ENCODE data around the gene CROCC. TPM values are rescaled to one million over a fixed set of nuclear protein-coding genes. Genes with fewer than 3 reads are reported as not detected.
"Not testable (repeated sequence)": the region's sequence is repeated elsewhere in the genome, so short reads cannot be mapped to it uniquely, and the experiment has no call there.

Gene CROCC
- total and polyA plus RNA-seq, 2 experiments from 2014 or later = 14.6 to 30.3 TPM

DNA sequence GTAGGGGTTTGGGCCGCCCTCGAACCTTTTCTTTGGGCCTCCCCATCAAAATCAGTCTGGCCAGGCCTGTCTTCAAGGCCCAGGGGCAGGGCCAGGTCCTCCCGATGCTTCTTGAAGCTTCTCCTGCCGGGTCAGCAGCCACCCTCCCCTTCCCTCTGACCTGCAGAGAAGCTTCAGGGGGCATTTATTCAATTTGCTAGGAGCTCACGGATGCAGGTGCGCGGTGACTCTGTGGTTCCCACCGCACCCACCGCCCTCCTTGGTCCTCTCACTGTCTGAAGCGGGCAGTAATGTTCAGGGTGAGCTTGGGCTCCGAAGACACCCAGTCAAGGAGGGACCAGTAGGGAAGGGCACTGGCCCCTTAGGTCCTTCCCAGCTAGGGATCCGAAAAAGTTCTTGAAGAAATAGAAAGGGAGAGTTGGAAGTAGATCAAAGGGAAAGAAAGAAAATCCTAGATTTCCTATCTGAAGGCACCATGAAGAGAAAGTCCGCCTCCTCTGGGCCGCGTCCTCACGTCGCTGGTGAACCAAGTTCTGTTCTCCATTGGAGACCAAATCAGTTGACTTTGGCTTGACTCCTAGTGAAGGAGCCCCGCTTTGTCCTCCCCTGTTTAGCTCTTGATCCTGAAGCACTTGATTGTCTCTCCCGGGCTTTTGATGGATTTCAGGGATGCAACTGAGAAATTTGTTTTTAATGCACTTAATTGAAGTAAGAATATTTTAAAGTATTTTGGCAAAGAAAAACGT is 34.7 kb upstream of the CROCC start:
- Histone ChIP-seq H3K27ac (no peak overlapping the region), H3K36me3 (no peaks in the 10 kb centered on the region), H3K27me3 (no peaks in the 10 kb centered on the region), H3K9me3 (ENCODE audit: low read depth) (no peaks in the 10 kb centered on the region), H3K4me1 (ENCODE audit: low read depth) (no peaks in the 10 kb centered on the region), H3K4me3 (no peak overlapping the region)
- TF ChIP-seq, protein P1, sequence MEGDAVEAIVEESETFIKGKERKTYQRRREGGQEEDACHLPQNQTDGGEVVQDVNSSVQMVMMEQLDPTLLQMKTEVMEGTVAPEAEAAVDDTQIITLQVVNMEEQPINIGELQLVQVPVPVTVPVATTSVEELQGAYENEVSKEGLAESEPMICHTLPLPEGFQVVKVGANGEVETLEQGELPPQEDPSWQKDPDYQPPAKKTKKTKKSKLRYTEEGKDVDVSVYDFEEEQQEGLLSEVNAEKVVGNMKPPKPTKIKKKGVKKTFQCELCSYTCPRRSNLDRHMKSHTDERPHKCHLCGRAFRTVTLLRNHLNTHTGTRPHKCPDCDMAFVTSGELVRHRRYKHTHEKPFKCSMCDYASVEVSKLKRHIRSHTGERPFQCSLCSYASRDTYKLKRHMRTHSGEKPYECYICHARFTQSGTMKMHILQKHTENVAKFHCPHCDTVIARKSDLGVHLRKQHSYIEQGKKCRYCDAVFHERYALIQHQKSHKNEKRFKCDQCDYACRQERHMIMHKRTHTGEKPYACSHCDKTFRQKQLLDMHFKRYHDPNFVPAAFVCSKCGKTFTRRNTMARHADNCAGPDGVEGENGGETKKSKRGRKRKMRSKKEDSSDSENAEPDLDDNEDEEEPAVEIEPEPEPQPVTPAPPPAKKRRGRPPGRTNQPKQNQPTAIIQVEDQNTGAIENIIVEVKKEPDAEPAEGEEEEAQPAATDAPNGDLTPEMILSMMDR (IDR thresholded peaks at IDR 0.05; ENCODE audit: low read depth, low read length) = no peak
- DNase-seq (ENCODE audit: low read depth in 1 of 2, low spot score in 1 of 2) = no peak

DNA sequence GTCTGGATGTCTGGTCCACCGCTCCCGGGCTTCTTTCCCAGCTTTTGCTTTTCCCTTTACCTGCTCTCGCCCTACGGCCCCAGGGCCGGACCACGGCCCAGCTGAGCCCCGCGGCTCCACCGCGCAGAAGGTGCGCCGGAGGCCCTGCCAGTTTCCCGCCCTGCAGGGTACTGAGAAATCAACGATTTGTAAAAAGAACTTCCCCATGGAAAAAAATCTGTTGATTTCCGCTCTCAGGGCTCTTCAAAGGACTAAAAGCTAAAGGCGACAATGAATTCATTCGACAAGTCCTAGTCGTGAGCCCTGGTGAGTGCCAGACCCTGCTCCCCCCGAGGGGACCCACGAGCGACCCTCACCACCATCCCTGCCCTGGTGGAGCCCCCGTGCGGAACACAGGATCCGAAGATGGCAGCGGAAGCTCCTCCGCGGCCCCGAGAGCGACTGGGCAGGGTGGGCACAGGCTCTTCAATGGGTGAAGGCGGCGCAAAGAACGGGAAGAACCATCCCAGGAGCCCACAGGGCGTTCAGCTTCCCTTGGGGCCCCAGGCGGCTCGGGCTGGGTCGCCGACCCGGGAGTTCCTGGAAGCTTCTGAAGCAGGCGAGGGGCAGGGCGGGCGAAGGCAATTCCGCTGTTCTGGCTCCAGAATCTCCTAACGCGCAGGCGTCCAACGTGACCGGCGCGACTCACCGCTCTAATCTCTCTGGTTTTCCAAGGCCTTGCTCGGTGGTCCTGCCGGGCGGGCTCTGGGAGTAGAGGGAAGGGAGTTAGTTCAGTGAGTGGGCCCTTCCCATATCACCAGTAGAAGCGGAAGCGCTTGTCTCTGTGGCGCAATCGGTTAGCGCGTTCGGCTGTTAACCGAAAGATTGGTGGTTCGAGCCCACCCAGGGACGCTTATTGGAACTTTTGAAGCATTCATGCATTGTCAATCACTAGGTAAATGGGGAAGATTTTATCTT is 32.6 kb upstream of the CROCC start:
- H3K27me3 ChIP-seq = no peaks in the 10 kb centered on the region
- no peaks in the 10 kb centered on the region for H3K9me3 ChIP-seq (ENCODE audit: low read depth)
- H3K4me3 ChIP-seq = peak overlapping the region; percentile 26
- peak; percentile 72 to 91 for DNase-seq (ENCODE audit: low read depth in 1 of 2, low spot score in 1 of 2)
- peak overlapping the region; percentile 79 for H3K27ac ChIP-seq
- TF ChIP-seq, protein P1 (IDR thresholded peaks at IDR 0.05; ENCODE audit: low read depth, low read length) = peak; percentile 44
- H3K36me3 ChIP-seq = no peaks in the 10 kb centered on the region
- no peaks in the 10 kb centered on the region for H3K4me1 ChIP-seq (ENCODE audit: low read depth)

DNA sequence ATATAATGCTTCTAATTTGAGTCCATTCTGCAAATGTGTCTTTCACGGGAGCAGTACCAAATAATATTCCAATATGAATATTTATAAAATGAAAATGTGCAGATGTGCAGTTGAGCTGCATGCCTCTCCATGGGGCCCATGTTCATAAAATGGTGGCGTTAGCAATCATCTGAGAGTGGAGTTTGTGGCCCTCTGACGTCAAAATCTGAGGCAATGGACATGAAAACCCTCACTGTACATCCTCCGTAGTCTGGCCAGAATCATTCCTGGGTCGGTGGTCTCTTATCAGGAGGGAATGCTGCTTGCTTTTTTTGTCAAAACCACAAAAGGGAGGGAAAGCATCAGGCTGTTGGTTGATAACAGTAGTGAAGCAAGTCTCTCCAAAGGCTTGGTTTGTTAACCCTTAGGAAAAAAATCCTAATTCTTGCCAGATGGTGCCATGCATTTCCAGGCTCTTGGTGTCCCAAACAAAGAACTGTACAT is 31.2 kb upstream of the CROCC start:
- not testable (repeated sequence) for H3K4me1 ChIP-seq (ENCODE audit: low read depth); H3K9me3 ChIP-seq (ENCODE audit: low read depth); H3K27ac ChIP-seq; H3K36me3 ChIP-seq; H3K27me3 ChIP-seq; H3K4me3 ChIP-seq
- peak in 1 of 2 donors; percentile 79 for DNase-seq (ENCODE audit: low read depth in 1 of 2, low spot score in 1 of 2)

DNA sequence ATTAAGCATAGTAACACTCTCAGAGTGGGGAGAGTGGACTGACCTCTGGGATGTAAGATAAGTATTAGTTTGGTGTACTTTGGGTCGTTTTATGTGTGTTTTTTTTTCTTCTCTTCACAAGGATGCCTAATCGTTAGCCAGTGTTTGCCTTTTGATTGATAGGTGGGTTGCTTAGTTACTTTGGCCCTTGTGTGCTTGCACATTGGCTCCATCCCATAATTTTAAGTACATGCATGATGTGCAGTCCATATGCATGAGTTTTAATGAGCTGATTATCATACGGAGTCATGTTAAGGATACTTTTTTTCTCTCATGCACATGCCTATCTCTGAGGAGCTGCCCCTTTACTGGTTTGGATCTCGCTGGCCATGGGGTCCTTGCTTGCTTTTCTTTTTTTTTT is 30.7 kb upstream of the CROCC start:
- not testable (repeated sequence) for H3K36me3 ChIP-seq; H3K27ac ChIP-seq; H3K9me3 ChIP-seq (ENCODE audit: low read depth); H3K4me1 ChIP-seq (ENCODE audit: low read depth); H3K4me3 ChIP-seq; H3K27me3 ChIP-seq; DNase-seq (ENCODE audit: low read depth in 1 of 2, low spot score in 1 of 2)

DNA sequence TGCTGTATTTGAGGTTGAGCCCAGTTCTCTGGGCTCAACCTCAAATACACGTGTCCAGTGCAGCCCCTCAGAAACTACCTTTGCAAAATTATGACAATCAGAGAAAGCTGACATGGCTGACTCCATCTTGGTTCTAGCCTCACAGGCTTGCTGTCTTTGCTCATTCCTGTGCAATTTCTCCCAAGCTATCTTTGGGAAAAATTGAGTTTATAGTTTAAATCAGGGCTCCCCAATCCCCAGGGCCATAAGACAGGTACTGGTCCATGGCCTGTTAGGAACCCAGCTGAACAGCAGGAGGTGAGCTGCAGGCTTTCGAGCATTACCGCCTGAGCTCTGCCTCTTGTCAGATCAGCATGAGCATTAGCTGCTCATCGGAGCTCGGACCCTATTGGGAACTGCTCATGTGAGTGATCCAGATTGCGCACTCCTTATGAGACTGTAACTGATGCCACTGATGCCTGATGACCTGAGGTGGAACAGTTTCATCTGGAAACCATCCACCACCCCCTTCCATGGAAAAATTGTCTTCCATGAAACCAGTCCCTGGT is 28.7 kb upstream of the CROCC start:
- not testable (repeated sequence) for H3K9me3 ChIP-seq (ENCODE audit: low read depth); H3K4me3 ChIP-seq; H3K4me1 ChIP-seq (ENCODE audit: low read depth); H3K27me3 ChIP-seq; H3K27ac ChIP-seq; DNase-seq (ENCODE audit: low read depth in 1 of 2, low spot score in 1 of 2); H3K36me3 ChIP-seq

DNA sequence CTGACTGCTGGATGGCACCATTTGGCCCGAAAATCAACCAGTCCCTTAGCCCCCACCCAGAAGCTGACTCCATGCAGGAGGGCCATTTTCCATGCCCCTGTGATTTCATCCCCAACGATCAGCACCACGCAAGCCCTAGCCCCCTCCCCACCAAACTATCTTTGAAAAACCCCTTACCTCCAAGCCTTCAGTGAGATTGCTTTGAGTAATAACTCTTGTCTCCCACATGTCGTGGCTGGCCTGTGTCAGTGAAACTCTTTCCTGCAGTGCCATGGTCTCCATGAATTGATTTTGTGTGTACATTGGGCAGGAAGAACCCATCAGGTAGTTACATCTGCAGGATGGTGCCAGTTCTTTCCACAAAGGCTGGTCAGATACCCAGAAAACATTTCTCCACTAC is 27.9 kb upstream of the CROCC start:
- H3K36me3 ChIP-seq; DNase-seq (ENCODE audit: low read depth in 1 of 2, low spot score in 1 of 2); H3K27me3 ChIP-seq; H3K4me1 ChIP-seq (ENCODE audit: low read depth); H3K4me3 ChIP-seq; H3K9me3 ChIP-seq (ENCODE audit: low read depth); H3K27ac ChIP-seq: not testable (repeated sequence)

DNA sequence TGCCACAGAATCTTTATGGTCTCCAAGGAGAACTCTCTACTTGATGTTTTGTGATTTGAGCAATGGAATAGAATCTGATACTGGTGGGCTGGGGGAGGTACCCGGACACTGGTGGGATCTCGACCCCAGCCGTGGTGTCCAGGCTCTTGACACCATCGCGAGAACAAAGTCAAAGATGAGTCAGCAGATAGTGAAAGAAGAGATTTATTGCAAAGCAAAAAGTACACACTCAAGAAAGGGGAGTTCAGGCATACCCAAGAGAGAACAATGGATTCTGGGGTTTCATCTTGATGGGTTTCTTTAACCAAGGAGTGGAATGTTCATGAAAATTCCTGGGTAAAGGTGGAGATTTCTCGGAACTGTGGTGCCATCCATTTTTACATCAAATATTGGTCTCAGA is 27.4 kb upstream of the CROCC start:
- not testable (repeated sequence) for DNase-seq (ENCODE audit: low read depth in 1 of 2, low spot score in 1 of 2); H3K36me3 ChIP-seq; H3K27me3 ChIP-seq; H3K9me3 ChIP-seq (ENCODE audit: low read depth); H3K4me3 ChIP-seq; H3K27ac ChIP-seq; H3K4me1 ChIP-seq (ENCODE audit: low read depth)

DNA sequence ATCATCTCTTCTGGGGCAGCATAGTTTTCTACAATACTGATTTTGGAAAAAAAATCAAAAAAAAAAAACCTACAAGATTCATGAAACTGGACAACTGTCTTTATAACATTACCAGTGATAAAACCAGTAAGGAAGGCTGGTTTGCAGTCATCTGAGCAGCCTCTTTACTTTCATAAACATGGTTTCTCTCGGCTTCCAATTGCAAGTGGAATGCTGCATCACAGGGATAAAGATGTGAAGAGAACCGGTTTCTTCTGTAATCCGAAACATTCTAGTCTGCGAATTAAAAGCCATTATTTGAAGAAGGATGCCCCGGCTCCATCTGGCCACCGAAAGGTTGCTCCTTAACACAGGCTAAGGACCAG is 26.5 kb upstream of the CROCC start:
- Histone ChIP-seq H3K4me3 (peak overlapping the region; percentile 33), H3K27ac (peak overlapping the region; percentile 100)
- not testable (repeated sequence) for DNase-seq (ENCODE audit: low read depth in 1 of 2, low spot score in 1 of 2); H3K9me3 ChIP-seq (ENCODE audit: low read depth); H3K36me3 ChIP-seq; H3K4me1 ChIP-seq (ENCODE audit: low read depth); H3K27me3 ChIP-seq

DNA sequence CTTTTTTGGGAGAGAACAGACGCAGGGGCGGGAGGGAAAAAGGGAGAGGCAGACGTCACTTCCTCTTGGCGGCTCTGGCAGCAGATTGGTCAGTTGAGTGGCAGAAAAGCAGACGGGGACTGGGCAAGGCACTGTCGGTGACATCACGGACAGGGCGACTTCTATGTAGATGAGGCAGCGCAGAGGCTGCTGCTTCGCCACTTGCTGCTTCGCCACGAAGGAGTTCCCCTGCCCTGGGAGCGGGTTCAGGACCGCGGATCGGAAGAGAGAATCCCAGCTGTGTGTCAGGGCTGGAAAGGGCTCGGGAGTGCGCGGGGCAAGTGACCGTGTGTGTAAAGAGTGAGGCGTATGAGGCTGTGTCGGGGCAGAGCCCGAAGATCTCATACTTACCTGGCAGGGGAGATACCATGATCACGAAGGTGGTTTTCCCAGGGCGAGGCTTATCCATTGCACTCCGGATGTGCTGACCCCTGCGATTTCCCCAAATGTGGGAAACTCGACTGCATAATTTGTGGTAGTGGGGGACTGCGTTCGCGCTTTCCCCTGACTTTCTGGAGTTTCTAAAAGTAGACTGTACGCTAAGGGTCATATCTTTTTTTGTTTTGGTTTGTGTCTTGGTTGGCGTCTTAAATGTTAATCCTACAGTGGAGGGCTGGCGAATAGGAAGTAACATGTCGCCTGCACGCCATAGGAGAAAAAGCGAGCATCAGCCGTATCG is 26.0 kb upstream of the CROCC start, which contains the start of gene RNU1-2:
Gene RNU1-2 (plus strand): TSS at position 383 of the 718 bp plus-strand sequence.
- Histone ChIP-seq H3K27ac (peak within 1 kb of the TSS; percentile 100), H3K4me1 (ENCODE audit: low read depth) (peaks cover 14% of the 10 kb centered on the region), H3K4me3 (peak within 1 kb of the TSS; percentile 33)
- not testable (repeated sequence) for H3K27me3 ChIP-seq; H3K9me3 ChIP-seq (ENCODE audit: low read depth); H3K36me3 ChIP-seq
- DNase-seq (ENCODE audit: low read depth in 1 of 2, low spot score in 1 of 2) = peak; percentile 90 to 100

DNA sequence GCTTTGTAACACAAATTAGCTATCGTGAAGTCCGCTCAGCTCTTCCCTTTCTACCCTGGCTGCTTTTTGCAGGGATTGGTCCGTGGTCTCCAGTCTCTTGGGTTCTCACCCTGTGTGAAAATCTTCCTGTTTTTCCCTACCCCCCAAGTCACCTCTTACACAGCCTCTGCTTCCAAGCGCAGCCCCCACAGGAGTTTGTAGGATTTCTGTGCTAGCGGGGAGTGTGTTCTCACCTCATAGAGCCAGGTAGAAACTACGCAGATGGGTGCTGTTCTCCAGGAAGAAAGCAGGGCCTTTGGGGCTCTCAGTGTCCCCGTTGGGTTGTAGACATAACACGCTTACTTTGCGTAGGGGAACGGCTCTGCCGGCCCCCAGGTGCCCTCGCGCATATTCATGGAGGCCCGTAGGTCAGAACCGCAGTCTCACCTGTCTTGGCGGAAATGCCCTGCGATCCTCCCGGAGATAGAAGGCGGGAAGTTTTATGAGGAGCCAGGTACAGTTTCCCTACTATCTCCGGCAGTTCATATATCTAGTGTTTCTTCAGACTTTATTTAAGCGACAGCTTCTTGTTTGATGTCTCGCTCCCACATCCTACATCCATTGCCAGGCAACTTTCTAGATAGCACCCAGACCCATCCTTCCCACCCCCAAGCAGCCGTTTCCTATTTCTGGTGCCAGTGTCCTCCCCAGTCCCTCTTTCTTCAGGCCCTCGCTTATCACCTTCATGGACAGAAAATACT is 25.2 kb upstream of the CROCC start:
- not testable (repeated sequence) for H3K36me3 ChIP-seq; H3K9me3 ChIP-seq (ENCODE audit: low read depth); H3K27me3 ChIP-seq
- H3K4me1 ChIP-seq (ENCODE audit: low read depth) = peaks cover 14% of the 10 kb centered on the region
- H3K27ac ChIP-seq = peak overlapping the region; percentile 91
- DNase-seq (ENCODE audit: low read depth in 1 of 2, low spot score in 1 of 2) = peak; percentile 61 to 65
- peak overlapping the region; percentile 26 for H3K4me3 ChIP-seq

Measured in cardiac muscle cell (in vitro differentiated cells and primary cell).